ENCODE results near the gene ZNF750.

The ZNF750 gene

GRCh38 chr17:82876602-82877379 lies 37.0 kb upstream of the ZNF750 start:
- Mint-ChIP-seq H3K27me3 (no peaks in the 10 kb centered on the region), H3K4me3 (no peak overlapping the region), H3K27ac (peak overlapping the region; percentile 58), H3K36me3 (ENCODE audit: low read depth) (peaks cover 15% of the 10 kb centered on the region), H3K4me1 (ENCODE audit: low read depth) (peaks cover 76% of the 10 kb centered on the region), H3K9me3 (no peaks in the 10 kb centered on the region)

DNA sequence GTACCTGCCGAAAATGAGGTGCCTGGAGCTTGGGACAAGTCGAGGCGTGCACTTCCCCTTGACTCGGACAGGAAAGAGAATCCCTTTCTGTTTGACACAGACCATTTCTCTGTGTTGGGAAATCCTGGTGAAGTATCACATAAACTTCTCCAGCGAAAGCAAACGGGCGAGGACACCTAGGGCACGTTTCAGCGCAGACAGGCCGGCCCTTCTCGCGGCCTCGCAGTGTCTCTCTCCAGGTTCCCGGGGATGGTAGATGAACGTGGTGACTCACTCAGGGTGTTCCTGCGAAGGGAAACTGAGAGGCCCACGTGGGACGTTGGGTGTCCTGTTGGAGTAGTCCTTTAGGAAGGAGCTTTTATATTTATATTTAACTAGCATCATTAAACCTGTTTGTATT lies 36.3 kb upstream of the ZNF750 start:
- no peak overlapping the region for H3K27ac Mint-ChIP-seq
- H3K9me3 Mint-ChIP-seq, result no peaks in the 10 kb centered on the region
- no peaks in the 10 kb centered on the region for H3K27me3 Mint-ChIP-seq
- H3K4me3 Mint-ChIP-seq, result no peak overlapping the region
- peaks cover 17% of the 10 kb centered on the region for H3K36me3 Mint-ChIP-seq (ENCODE audit: low read depth)
- H3K4me1 Mint-ChIP-seq (ENCODE audit: low read depth), result peaks cover 77% of the 10 kb centered on the region

DNA sequence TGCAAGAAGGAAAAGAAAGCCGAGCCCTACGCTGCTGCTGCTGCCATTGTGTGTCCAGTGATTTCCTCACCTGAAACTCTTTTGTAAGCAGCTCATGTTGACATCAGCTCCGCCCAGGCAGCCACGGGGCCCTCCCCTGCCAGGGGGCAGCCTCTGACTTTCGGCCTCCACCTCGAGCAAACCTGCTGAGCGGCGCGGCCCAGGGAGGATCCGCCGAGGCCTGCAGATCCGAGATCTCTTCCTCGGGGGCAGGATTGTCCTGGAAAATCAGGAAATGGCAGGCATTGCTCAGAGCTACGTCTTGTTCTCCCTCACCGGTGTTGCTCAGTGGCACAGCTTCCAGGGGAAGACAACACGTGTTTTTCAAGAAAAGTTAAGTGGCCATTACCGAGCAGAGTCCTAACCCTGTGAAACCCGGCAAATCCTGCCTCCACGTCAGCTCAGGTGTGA lies 35.6 kb upstream of the ZNF750 start:
- H3K4me1 Mint-ChIP-seq (ENCODE audit: low read depth), result peaks cover 81% of the 10 kb centered on the region
- peak overlapping the region; percentile 8 for H3K27ac Mint-ChIP-seq
- no peak overlapping the region for H3K4me3 Mint-ChIP-seq
- no peaks in the 10 kb centered on the region for H3K27me3 Mint-ChIP-seq
- no peaks in the 10 kb centered on the region for H3K9me3 Mint-ChIP-seq
- peaks cover 24% of the 10 kb centered on the region for H3K36me3 Mint-ChIP-seq (ENCODE audit: low read depth)

GRCh38 chr17:82874011-82874835 lies 34.4 kb upstream of the ZNF750 start:
- H3K4me3 Mint-ChIP-seq, result no peak overlapping the region
- no peaks in the 10 kb centered on the region for H3K9me3 Mint-ChIP-seq
- H3K4me1 Mint-ChIP-seq (ENCODE audit: low read depth), result peaks cover 78% of the 10 kb centered on the region
- no peaks in the 10 kb centered on the region for H3K27me3 Mint-ChIP-seq
- H3K27ac Mint-ChIP-seq, result no peak overlapping the region
- peaks cover 22% of the 10 kb centered on the region for H3K36me3 Mint-ChIP-seq (ENCODE audit: low read depth)

DNA sequence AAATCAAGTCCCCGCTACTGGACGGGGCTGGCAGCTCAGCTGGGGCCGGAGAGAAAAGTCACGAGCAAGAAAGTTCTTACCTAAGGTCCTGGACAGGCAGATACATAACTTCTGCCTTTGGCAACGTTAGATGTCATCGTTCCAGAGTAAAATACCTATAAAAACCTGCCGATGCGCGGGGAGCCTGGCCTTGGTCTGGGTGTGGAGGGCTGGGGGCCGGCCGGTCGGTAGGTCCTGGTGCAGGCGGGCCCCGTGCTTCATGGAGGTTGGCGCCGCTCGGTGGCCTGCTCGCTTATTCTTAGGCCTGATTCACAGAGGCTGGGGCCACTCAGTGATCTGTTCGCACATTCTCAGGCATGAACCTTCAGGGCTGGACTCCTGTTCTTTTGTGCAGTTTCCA lies 33.7 kb upstream of the ZNF750 start:
- no peaks in the 10 kb centered on the region for H3K27me3 Mint-ChIP-seq
- peak overlapping the region; percentile 8 for H3K27ac Mint-ChIP-seq
- H3K4me1 Mint-ChIP-seq (ENCODE audit: low read depth), result peaks cover 74% of the 10 kb centered on the region
- H3K9me3 Mint-ChIP-seq, result no peaks in the 10 kb centered on the region
- H3K4me3 Mint-ChIP-seq, result no peak overlapping the region
- H3K36me3 Mint-ChIP-seq (ENCODE audit: low read depth), result peaks cover 23% of the 10 kb centered on the region

DNA sequence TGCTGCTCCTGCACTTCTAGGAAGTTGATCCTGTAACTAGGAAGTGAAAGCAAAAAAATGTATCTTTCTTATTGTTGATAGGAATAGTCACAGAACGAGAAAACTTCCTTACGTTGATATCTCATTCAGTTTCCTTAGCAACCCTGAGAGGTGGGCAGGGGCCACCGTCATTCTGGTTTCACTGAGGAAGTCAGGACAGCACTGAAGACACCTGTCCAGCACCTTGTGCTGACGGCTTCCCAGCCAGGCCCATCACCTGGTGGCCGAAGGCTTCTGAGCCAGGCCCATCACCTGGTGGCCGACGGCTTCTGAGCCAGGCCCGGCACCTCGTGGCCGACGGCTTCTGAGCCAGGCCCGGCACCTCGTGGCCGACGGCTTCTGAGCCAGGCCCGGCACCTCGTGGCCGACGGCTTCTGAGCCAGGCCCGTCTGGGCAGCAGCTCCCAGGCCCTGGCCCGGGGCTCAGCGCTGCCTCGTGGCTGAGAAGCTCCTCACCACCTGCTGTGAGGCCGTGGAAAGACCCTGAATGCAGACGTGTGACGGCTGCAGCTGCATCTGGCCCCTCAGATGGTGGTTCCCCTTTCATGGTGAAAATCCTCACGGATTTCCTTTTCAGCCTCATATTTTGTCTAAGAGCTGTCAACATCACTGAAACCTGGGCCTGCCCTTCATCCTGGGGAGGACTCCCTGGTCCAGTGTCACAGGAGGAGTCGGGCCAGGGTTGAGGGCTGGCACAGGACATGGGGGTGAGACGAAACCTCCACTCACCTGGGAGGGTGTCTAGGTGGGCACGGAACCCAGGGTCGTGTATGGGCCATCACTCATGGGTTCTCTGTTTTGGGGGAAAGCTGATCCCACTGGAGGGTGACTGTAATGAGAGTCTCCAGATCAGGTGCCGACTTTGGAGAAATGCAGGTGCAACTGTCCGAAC lies 33.0 kb upstream of the ZNF750 start:
- Mint-ChIP-seq H3K27me3 (no peaks in the 10 kb centered on the region), H3K4me3 (no peak overlapping the region), H3K27ac (peak overlapping the region; percentile 8), H3K4me1 (ENCODE audit: low read depth) (peaks cover 69% of the 10 kb centered on the region), H3K36me3 (ENCODE audit: low read depth) (peaks cover 24% of the 10 kb centered on the region), H3K9me3 (no peaks in the 10 kb centered on the region)

DNA sequence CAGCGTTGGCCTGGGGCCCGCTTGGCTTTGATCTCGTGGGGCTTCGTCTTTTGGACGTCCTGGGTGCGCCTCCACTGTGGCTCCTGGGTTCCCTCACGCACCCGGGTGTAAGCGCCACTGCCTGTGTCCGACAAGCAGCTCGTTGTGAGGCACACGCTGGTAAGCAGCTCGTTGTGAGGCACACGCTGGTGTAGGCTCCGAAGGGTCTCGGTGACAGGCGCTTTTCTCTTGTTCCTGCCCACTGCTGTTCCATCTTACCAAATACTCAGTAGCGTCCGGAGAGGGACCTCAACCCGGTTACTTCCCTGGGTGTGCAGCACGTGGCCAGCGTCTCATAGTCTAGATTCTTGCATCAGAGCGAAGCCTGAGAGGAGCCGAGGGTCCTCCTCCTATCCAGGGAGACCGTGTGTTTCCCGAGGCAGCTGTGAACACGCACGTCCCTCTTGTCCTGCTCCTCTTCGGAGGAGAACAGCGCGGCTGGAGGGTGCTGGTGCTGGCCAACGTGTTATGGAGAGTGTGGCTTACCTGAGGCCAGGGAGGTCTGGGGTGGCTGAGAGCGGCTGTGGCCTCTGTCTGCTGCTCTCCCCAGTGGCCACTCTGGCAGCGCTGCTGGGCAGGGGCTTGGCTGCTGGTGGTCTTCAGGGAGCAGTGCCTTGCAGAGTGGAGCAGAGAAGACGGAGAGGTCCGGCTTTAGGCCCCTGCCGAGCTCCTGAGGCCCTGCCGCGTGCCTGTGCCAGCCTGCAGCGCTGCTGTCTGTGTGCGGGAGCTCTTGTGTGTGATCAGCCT lies 32.1 kb upstream of the ZNF750 start:
- no peaks in the 10 kb centered on the region for H3K9me3 Mint-ChIP-seq
- peaks cover 69% of the 10 kb centered on the region for H3K4me1 Mint-ChIP-seq (ENCODE audit: low read depth)
- H3K27me3 Mint-ChIP-seq, result no peaks in the 10 kb centered on the region
- no peak overlapping the region for H3K4me3 Mint-ChIP-seq
- H3K36me3 Mint-ChIP-seq (ENCODE audit: low read depth), result peaks cover 24% of the 10 kb centered on the region
- H3K27ac Mint-ChIP-seq, result no peak overlapping the region

GRCh38 chr17:82871056-82871775 lies 31.4 kb upstream of the ZNF750 start:
- no peaks in the 10 kb centered on the region for H3K9me3 Mint-ChIP-seq
- no peak overlapping the region for H3K4me3 Mint-ChIP-seq
- H3K36me3 Mint-ChIP-seq (ENCODE audit: low read depth), result peaks cover 24% of the 10 kb centered on the region

DNA sequence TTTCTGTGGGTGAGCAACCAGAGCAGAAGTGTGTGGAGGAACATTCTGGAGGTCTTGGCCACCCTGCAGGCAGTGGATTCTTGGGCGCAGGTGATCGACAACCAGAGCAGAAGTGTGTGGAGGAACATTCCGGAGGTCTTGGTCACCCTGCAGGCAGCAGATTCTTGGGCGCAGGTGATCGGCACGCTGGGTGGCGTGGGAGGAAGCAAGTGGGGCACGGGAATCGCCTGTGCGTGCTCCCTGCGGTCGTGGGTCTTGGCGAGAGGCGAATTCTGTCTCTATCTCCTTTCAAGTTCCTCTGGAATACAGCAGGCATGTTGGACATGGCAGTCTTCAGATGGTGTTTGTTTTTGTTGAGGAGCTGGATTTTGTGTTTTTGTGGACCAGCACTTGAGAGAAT lies 30.7 kb upstream of the ZNF750 start:
- peak overlapping the region; percentile 16 for H3K27ac Mint-ChIP-seq
- no peaks in the 10 kb centered on the region for H3K9me3 Mint-ChIP-seq

More at GRCh38 chr17:82871056-82871775, 31.4 kb upstream of the ZNF750 start:
- H3K27ac Mint-ChIP-seq, result no peak overlapping the region
- H3K27me3 Mint-ChIP-seq, result no peaks in the 10 kb centered on the region
- peaks cover 65% of the 10 kb centered on the region for H3K4me1 Mint-ChIP-seq (ENCODE audit: low read depth)

GRCh38 chr17:82870091-82870491 lies 30.3 kb upstream of the ZNF750 start:
- H3K9me3 Mint-ChIP-seq, result no peaks in the 10 kb centered on the region
- no peak overlapping the region for H3K4me3 Mint-ChIP-seq
- H3K36me3 Mint-ChIP-seq (ENCODE audit: low read depth), result peaks cover 24% of the 10 kb centered on the region
- H3K4me1 Mint-ChIP-seq (ENCODE audit: low read depth), result peaks cover 66% of the 10 kb centered on the region
- peak overlapping the region; percentile 11 for H3K27ac Mint-ChIP-seq
- H3K27me3 Mint-ChIP-seq, result no peaks in the 10 kb centered on the region

More for the DNA sequence above, 30.7 kb upstream of the ZNF750 start:
- H3K4me3 Mint-ChIP-seq, result no peak overlapping the region
- H3K4me1 Mint-ChIP-seq (ENCODE audit: low read depth), result peaks cover 65% of the 10 kb centered on the region
- no peaks in the 10 kb centered on the region for H3K27me3 Mint-ChIP-seq
- peaks cover 24% of the 10 kb centered on the region for H3K36me3 Mint-ChIP-seq (ENCODE audit: low read depth)

GRCh38 chr17:82869536-82869935 lies 29.7 kb upstream of the ZNF750 start:
- H3K27me3 Mint-ChIP-seq, result no peaks in the 10 kb centered on the region
- H3K4me1 Mint-ChIP-seq (ENCODE audit: low read depth), result peaks cover 66% of the 10 kb centered on the region
- no peak overlapping the region for H3K27ac Mint-ChIP-seq
- H3K4me3 Mint-ChIP-seq, result no peak overlapping the region
- H3K9me3 Mint-ChIP-seq, result no peaks in the 10 kb centered on the region
- H3K36me3 Mint-ChIP-seq (ENCODE audit: low read depth), result peaks cover 20% of the 10 kb centered on the region

GRCh38 chr17:82868715-82869131 lies 28.9 kb upstream of the ZNF750 start:
- peaks cover 74% of the 10 kb centered on the region for H3K4me1 Mint-ChIP-seq (ENCODE audit: low read depth)
- H3K27me3 Mint-ChIP-seq, result no peaks in the 10 kb centered on the region
- H3K4me3 Mint-ChIP-seq, result no peak overlapping the region
- H3K27ac Mint-ChIP-seq, result no peak overlapping the region
- H3K9me3 Mint-ChIP-seq, result no peaks in the 10 kb centered on the region
- peaks cover 20% of the 10 kb centered on the region for H3K36me3 Mint-ChIP-seq (ENCODE audit: low read depth)

GRCh38 chr17:82867763-82868325 lies 28.0 kb upstream of the ZNF750 start:
- peaks cover 20% of the 10 kb centered on the region for H3K36me3 Mint-ChIP-seq (ENCODE audit: low read depth)
- no peak overlapping the region for H3K4me3 Mint-ChIP-seq
- H3K4me1 Mint-ChIP-seq (ENCODE audit: low read depth), result peaks cover 77% of the 10 kb centered on the region
- no peak overlapping the region for H3K27ac Mint-ChIP-seq
- no peaks in the 10 kb centered on the region for H3K27me3 Mint-ChIP-seq
- H3K9me3 Mint-ChIP-seq, result no peaks in the 10 kb centered on the region

All from stimulated activated naive CD8-positive, alpha-beta T cell treated with anti-CD3 and anti-CD28 coated beads, Interleukin-15, Interleukin-2, amounts not matched to agents 100 ng/mL and 50 ng/mL, for 24 hours (primary cell).